ENCODE measurements around the gene STRA8. TPM values are rescaled to one million over a fixed set of nuclear protein-coding genes. Genes with fewer than 3 reads are reported as not detected.

STRA8 gene, protein sequence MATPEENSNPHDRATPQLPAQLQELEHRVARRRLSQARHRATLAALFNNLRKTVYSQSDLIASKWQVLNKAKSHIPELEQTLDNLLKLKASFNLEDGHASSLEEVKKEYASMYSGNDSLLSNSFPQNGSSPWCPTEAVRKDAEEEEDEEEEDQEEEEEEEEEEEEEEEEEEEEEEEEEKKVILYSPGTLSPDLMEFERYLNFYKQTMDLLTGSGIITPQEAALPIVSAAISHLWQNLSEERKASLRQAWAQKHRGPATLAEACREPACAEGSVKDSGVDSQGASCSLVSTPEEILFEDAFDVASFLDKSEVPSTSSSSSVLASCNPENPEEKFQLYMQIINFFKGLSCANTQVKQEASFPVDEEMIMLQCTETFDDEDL
- total RNA-seq = not detected in 3 replicates

GRCh38 chr7:135233570-135233969 is at the start of gene STRA8:
STRA8 (plus strand) TSS chr7:135233838; CDS start chr7:135240525, 6,687 bp downstream.
- no peak within 1 kb of the TSS for H3K27ac Mint-ChIP-seq
- no peak for TF ChIP-seq CTCF (IDR thresholded peaks at IDR 0.05; ENCODE audit: unreplicated experiment)

GRCh38 chr7:135184254-135184841 is 49.3 kb upstream of the STRA8 start:
- Mint-ChIP-seq H3K4me3 (no peak overlapping the region), H3K36me3 (peaks cover 70% of the 10 kb centered on the region), H3K9me3 (peaks cover 39% of the 10 kb centered on the region), H3K27me3 (ENCODE audit: low read depth) (no peaks in the 10 kb centered on the region), H3K4me1 (no peaks in the 10 kb centered on the region), H3K27ac (no peak overlapping the region)
- TF ChIP-seq CTCF (IDR thresholded peaks at IDR 0.05; ENCODE audit: unreplicated experiment) = no peak
- DNase-seq (ENCODE audit: low spot score in 2 of 2, unreplicated experiment in 2 of 2) = no peak

More at GRCh38 chr7:135233570-135233969, at the start of gene STRA8:
- peaks cover 3% of the 10 kb centered on the region for H3K4me1 Mint-ChIP-seq
- no peak within 1 kb of the TSS for H3K4me3 Mint-ChIP-seq
- no peaks in the 10 kb centered on the region for H3K36me3 Mint-ChIP-seq
- DNase-seq (ENCODE audit: low spot score in 2 of 2, unreplicated experiment in 2 of 2) = no peak
- H3K9me3 Mint-ChIP-seq = no peaks in the 10 kb centered on the region
- H3K27me3 Mint-ChIP-seq (ENCODE audit: low read depth) = no peaks in the 10 kb centered on the region

- Mint-ChIP-seq H3K36me3 (peaks cover 62% of the 10 kb centered on the region), H3K4me3 (no peak overlapping the region), H3K9me3 (peaks cover 27% of the 10 kb centered on the region), H3K27me3 (ENCODE audit: low read depth) (no peaks in the 10 kb centered on the region), H3K27ac (no peak overlapping the region), H3K4me1 (peaks cover 11% of the 10 kb centered on the region)
- DNase-seq (ENCODE audit: low spot score in 2 of 2, unreplicated experiment in 2 of 2) = no peak
- no peak for TF ChIP-seq CTCF (IDR thresholded peaks at IDR 0.05; ENCODE audit: unreplicated experiment)
Observed at GRCh38 chr7:135185471-135186260, 48.0 kb upstream of the STRA8 start.

- H3K4me3 Mint-ChIP-seq = no peak overlapping the region
- no peak for DNase-seq (ENCODE audit: low spot score in 2 of 2, unreplicated experiment in 2 of 2)
- no peak overlapping the region for H3K27ac Mint-ChIP-seq
- peaks cover 62% of the 10 kb centered on the region for H3K36me3 Mint-ChIP-seq
- peaks cover 23% of the 10 kb centered on the region for H3K9me3 Mint-ChIP-seq
- peaks cover 11% of the 10 kb centered on the region for H3K4me1 Mint-ChIP-seq
- TF ChIP-seq CTCF (IDR thresholded peaks at IDR 0.05; ENCODE audit: unreplicated experiment) = no peak
- no peaks in the 10 kb centered on the region for H3K27me3 Mint-ChIP-seq (ENCODE audit: low read depth)
Observed at GRCh38 chr7:135186261-135186540, 47.4 kb upstream of the STRA8 start.

GRCh38 chr7:135186841-135187253 is 46.8 kb upstream of the STRA8 start:
- Mint-ChIP-seq H3K4me3 (no peak overlapping the region), H3K27me3 (ENCODE audit: low read depth) (no peaks in the 10 kb centered on the region), H3K27ac (no peak overlapping the region), H3K9me3 (peaks cover 16% of the 10 kb centered on the region), H3K4me1 (peaks cover 11% of the 10 kb centered on the region), H3K36me3 (peaks cover 61% of the 10 kb centered on the region)
- no peak for TF ChIP-seq CTCF (IDR thresholded peaks at IDR 0.05; ENCODE audit: unreplicated experiment)
- DNase-seq (ENCODE audit: low spot score in 2 of 2, unreplicated experiment in 2 of 2) = no peak
